MM.1S (cell line): ENCODE results near the gene BANP.

Source experiments
- DNase-seq: peaks from one replicate; pipeline ENCODE4 v3.0.0-alpha.2; 2015
- H2AFZ ChIP-seq: fragments of 300-600 bp; sonication (generic); 2 replicates; pipeline ENCODE4 v1.6.0; 2016; ENCODE audit warnings: antibody characterized with exemption, low read length
- H3F3A ChIP-seq: fragments of 300-600 bp; sonication (generic); 2 replicates; pipeline ENCODE4 v1.6.1; 2016; ENCODE audit warnings: mild to moderate bottlenecking, antibody characterized with exemption, low read length, moderate library complexity, mixed read lengths; ENCODE audit not compliant: insufficient read depth
- H3K27ac ChIP-seq: fragments of 300-600 bp; sonication (generic); 2 replicates; pipeline ENCODE4 v1.5.1; 2016; ENCODE audit warnings: mild to moderate bottlenecking, low read length
- H3K27me3 ChIP-seq: fragments of 300-600 bp; sonication (generic); replicated peaks from 2 replicates; pipeline ENCODE4 v1.6.0; 2016; ENCODE audit warnings: low read length; ENCODE audit not compliant: insufficient read depth
- H3K36me3 ChIP-seq: fragments of 300-600 bp; sonication (generic); replicated peaks from 2 replicates; pipeline ENCODE4 v1.6.1; 2016; ENCODE audit warnings: mild to moderate bottlenecking, low read length, mixed read lengths; ENCODE audit not compliant: insufficient read depth
- H3K4me1 ChIP-seq: fragments of 300-600 bp; sonication (generic); 2 replicates; pipeline ENCODE4 v1.6.1; 2016; ENCODE audit warnings: low read length, mixed read lengths
- H3K4me2 ChIP-seq: fragments of 300-600 bp; sonication (generic); 2 replicates; pipeline ENCODE4 v1.6.0; 2016; ENCODE audit warnings: low read depth, low read length
- H3K4me3 ChIP-seq: fragments of 300-600 bp; sonication (generic); 2 replicates; pipeline ENCODE4 v1.5.1; 2016; ENCODE audit warnings: low read length, mixed read lengths
- H3K79me2 ChIP-seq: fragments of 300-600 bp; sonication (generic); 2 replicates; pipeline ENCODE4 v1.6.1; 2016; ENCODE audit warnings: mixed run types, low read length, mixed read lengths
- H3K9ac ChIP-seq: fragments of 300-600 bp; sonication (generic); 2 replicates; pipeline ENCODE4 v1.6.1; 2016; ENCODE audit warnings: low read length, mixed read lengths
- H3K9me2 ChIP-seq: fragments of 300-600 bp; sonication (generic); replicated peaks from 2 replicates; pipeline ENCODE4 v1.6.1; 2016; ENCODE audit warnings: mild to moderate bottlenecking, low read length, mixed read lengths; ENCODE audit not compliant: insufficient read depth
- H3K9me3 ChIP-seq: fragments of 300-600 bp; sonication (generic); replicated peaks from 2 replicates; pipeline ENCODE4 v1.6.1; 2016; ENCODE audit warnings: mild to moderate bottlenecking, low read length, mixed read lengths; ENCODE audit not compliant: insufficient read depth
- H4K20me1 ChIP-seq: fragments of 300-600 bp; sonication (generic); 2 replicates; pipeline ENCODE4 v1.6.1; 2016; ENCODE audit warnings: mild to moderate bottlenecking, low read length, moderate library complexity, mixed read lengths; ENCODE audit not compliant: insufficient read depth
- EZH2 ChIP-seq: fragments of 300-600 bp; sonication (generic); optimal IDR thresholded peaks from 2 replicates; pipeline ENCODE3; 2017; ENCODE audit warnings: low read depth, mild to moderate bottlenecking, antibody characterized with exemption, low read length, mixed read lengths
- EZH2phosphoT487 ChIP-seq: fragments of 300-600 bp; sonication (generic); IDR thresholded peaks from 2 replicates; pipeline ENCODE4 v1.6.1; 2018; ENCODE audit warnings: antibody characterized with exemption, low read length
- TF ChIP-seq, protein P1 (sequence below): fragments of 300-600 bp; sonication (generic); IDR thresholded peaks from 2 replicates; pipeline ENCODE4 v1.5.1; 2016; ENCODE audit warnings: antibody characterized with exemption, low read length, mixed read lengths

The BANP gene

DNA sequence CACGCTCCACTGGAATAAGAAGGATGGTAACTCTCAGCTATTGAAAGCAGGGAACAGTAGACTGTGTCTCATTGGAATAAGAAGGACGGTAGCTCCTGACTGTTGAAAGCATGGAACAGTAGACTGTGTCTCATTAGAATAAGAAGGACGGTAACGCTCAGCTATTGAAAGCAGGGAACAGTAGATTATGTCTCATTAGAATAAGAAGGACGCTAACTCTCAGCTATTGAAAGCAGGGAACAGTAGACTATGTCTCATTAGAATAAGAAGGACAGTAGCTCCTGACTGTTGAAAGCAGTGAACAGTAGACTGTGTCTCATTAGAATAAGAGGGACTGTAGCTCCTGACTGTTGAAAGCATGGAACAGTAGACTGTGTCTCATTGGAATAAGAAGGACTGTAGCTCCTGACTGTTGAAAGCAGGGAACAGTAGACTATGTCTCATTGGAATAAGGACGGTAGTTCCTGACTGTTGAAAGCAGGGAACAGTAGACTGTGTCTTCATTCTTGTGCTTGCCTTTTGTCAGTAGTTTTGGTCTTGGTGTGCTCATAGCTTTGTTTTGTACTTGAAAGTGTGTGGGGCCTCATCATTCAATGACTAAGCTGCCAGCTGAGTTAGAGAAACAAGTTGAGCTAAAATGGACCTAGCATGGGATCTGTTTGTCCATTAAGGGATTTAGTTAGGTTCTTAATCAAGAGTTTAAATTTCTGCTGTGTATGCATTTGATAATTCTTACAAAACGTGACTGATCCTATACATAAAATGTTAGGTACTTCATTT is 58.5 kb downstream of the BANP start:
- H3K4me2 ChIP-seq = no peak overlapping the region
- no peaks in the 10 kb centered on the region for H3K27me3 ChIP-seq
- H3K4me3 ChIP-seq = no peak overlapping the region
- H2AFZ ChIP-seq = no peak overlapping the region
- no peaks in the 10 kb centered on the region for H3K79me2 ChIP-seq
- DNase-seq = no peak
- H4K20me1 ChIP-seq = no peaks in the 10 kb centered on the region
- H3K4me1 ChIP-seq = no peaks in the 10 kb centered on the region
- H3K9me3 ChIP-seq = no peaks in the 10 kb centered on the region
- no peak overlapping the region for H3K27ac ChIP-seq
- no peaks in the 10 kb centered on the region for H3K36me3 ChIP-seq
- H3K9me2 ChIP-seq = no peaks in the 10 kb centered on the region
- TF ChIP-seq, protein P1, sequence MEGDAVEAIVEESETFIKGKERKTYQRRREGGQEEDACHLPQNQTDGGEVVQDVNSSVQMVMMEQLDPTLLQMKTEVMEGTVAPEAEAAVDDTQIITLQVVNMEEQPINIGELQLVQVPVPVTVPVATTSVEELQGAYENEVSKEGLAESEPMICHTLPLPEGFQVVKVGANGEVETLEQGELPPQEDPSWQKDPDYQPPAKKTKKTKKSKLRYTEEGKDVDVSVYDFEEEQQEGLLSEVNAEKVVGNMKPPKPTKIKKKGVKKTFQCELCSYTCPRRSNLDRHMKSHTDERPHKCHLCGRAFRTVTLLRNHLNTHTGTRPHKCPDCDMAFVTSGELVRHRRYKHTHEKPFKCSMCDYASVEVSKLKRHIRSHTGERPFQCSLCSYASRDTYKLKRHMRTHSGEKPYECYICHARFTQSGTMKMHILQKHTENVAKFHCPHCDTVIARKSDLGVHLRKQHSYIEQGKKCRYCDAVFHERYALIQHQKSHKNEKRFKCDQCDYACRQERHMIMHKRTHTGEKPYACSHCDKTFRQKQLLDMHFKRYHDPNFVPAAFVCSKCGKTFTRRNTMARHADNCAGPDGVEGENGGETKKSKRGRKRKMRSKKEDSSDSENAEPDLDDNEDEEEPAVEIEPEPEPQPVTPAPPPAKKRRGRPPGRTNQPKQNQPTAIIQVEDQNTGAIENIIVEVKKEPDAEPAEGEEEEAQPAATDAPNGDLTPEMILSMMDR = no peak
- no peak for TF ChIP-seq EZH2
- no peak for TF ChIP-seq EZH2phosphoT487
- H3F3A ChIP-seq = no peaks in the 10 kb centered on the region
- H3K9ac ChIP-seq = no peak overlapping the region

DNA sequence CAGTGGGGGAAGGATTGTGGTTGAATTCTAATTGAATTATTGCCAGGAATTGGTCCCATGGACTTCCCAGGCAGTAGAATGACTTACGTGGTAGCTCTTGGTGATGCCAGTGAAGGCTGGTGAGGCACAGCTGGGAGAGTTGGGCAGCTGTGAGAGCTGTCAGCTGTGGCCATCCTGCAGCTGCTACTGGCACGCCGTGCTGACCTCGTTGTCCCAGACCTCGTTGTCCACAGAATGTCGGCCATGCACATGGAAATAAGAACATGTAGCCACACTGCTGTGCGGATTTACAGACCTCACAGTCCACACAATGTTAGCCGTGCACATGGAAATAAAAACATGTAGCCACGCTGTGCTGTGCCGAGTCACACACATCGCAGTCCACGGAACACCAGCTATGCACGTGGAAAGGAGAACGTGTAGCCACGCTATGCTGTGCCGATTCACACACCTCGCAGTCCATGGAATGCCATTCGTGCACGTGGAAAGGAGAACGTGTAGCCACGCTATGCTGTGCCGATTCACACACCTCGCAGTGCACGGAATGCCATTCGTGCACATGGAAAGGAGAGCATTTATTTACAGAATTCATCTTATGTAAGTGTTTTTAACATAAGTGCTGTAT is 59.2 kb downstream of the BANP start:
- Histone ChIP-seq H3K9ac (no peak overlapping the region), H4K20me1 (no peaks in the 10 kb centered on the region), H2AFZ (no peak overlapping the region), H3K9me3 (no peaks in the 10 kb centered on the region), H3K4me1 (no peaks in the 10 kb centered on the region), H3K9me2 (no peaks in the 10 kb centered on the region), H3K4me2 (no peak overlapping the region), H3F3A (no peaks in the 10 kb centered on the region), H3K4me3 (no peak overlapping the region), H3K79me2 (no peaks in the 10 kb centered on the region), H3K36me3 (no peaks in the 10 kb centered on the region), H3K27me3 (no peaks in the 10 kb centered on the region), H3K27ac (no peak overlapping the region)
- no peak for DNase-seq
- no peak for TF ChIP-seq EZH2phosphoT487
- TF ChIP-seq, protein P1 = no peak
- no peak for TF ChIP-seq EZH2

DNA sequence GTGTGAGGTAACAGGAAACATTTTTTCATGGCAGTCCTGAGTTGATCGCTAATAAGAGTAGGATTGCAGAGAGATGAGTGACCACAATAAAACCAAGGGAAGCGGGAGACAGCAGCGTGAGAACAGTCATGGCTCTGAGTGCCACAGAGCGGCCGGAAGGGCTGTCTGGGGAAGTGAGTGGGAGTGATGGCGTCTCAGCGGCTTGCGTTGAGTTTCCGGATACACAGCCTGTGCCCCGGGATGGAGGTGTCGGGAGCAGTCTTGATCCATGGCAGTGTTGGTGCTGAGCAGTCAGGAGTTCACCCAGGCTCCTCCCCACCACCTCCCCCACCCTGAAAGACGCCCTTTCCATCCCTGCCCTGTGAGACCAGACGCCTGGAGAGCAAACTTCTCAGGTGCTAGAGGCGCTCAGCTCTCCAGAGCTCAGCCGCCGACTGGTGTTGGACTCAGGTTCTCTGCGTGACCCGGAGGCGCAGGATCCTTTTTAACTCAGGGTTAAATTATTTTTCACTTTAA is 59.8 kb downstream of the BANP start:
- Histone ChIP-seq H2AFZ (no peak overlapping the region), H4K20me1 (no peaks in the 10 kb centered on the region), H3K9me2 (no peaks in the 10 kb centered on the region), H3K27me3 (no peaks in the 10 kb centered on the region), H3K36me3 (no peaks in the 10 kb centered on the region), H3K27ac (no peak overlapping the region), H3K4me2 (no peak overlapping the region), H3K9me3 (no peaks in the 10 kb centered on the region), H3K4me3 (no peak overlapping the region), H3K4me1 (no peaks in the 10 kb centered on the region), H3K79me2 (no peaks in the 10 kb centered on the region), H3K9ac (no peak overlapping the region), H3F3A (no peaks in the 10 kb centered on the region)
- no peak for DNase-seq
- TF ChIP-seq, protein P1 = no peak
- TF ChIP-seq EZH2 = no peak
- TF ChIP-seq EZH2phosphoT487 = no peak
